HepG2 (cell line): Measurements from ENCODE around the gene DDAH1. TPM values are rescaled to one million over a fixed set of nuclear protein-coding genes. Genes with fewer than 3 reads are reported as not detected.

Source experiments
- AHR ChIP-seq: IDR thresholded peaks from 2 replicates; pipeline ENCODE4 v1.6.1; 2018; ENCODE audit warnings: missing genetic modification reagents, missing compliant biosample characterization
- ATF6 ChIP-seq: sonication (generic); formaldehyde crosslinking; conservative IDR thresholded peaks from 2 replicates; pipeline ENCODE4 v1.4.0; 2020; ENCODE audit warnings: missing genetic modification reagents
- CBX2 ChIP-seq, 2 experiments: fragments of 200-600 bp in 1 of 2; sonication (generic); formaldehyde crosslinking in 1 of 2; IDR thresholded peaks; 2 replicates each; pipeline versions ENCODE4 v1.7.0 to v1.8.1; 2018 to 2022; ENCODE audit warnings: low read depth in 2 of 2, low read length in 1 of 2, mild to moderate bottlenecking in 1 of 2, missing genetic modification reagents in 1 of 2
- GATAD2A ChIP-seq: IDR thresholded peaks from 2 replicates; pipeline ENCODE4 v1.6.1; 2016
- HOMEZ ChIP-seq: IDR thresholded peaks from 2 replicates; pipeline ENCODE4 v1.6.1; 2016; ENCODE audit warnings: low read depth
- MLLT10 ChIP-seq: sonication (generic); formaldehyde crosslinking; IDR thresholded peaks from 2 replicates; pipeline ENCODE4 v1.4.0; 2020; ENCODE audit warnings: missing genetic modification reagents
- NRL ChIP-seq: sonication (generic); formaldehyde crosslinking; IDR thresholded peaks from 2 replicates; pipeline ENCODE4 v1.5.0; 2020; ENCODE audit warnings: missing genetic modification reagents, mild to moderate bottlenecking, moderate library complexity, borderline replicate concordance
- ONECUT2 ChIP-seq: sonication (generic); formaldehyde crosslinking; IDR thresholded peaks from 2 replicates; pipeline ENCODE4 v1.4.0; 2020; ENCODE audit warnings: missing genetic modification reagents
- PRDM15 ChIP-seq: sonication (generic); formaldehyde crosslinking; IDR thresholded peaks from 2 replicates; pipeline ENCODE4 v1.4.0; 2020; ENCODE audit warnings: missing genetic modification reagents
- RAD21 ChIP-seq: fragments of 450-650 bp; formaldehyde crosslinking; IDR thresholded peaks from 2 replicates; pipeline ENCODE4 v1.5.0; 2020; ENCODE audit warnings: mild to moderate bottlenecking
- RFX1 ChIP-seq: fragments of 450-650 bp; IDR thresholded peaks from 2 replicates; pipeline ENCODE4 v1.6.1; 2017
- TEAD3 ChIP-seq: optimal IDR thresholded peaks from 2 replicates; pipeline ENCODE3; 2016; ENCODE audit warnings: borderline replicate concordance
- ZNF761 ChIP-seq: sonication (generic); formaldehyde crosslinking; conservative IDR thresholded peaks from 2 replicates; pipeline ENCODE4 v1.4.0; 2020; ENCODE audit warnings: mild to moderate bottlenecking, missing genetic modification reagents
- ZSCAN20 ChIP-seq: sonication (generic); formaldehyde crosslinking; IDR thresholded peaks from 2 replicates; pipeline ENCODE4 v1.4.0; 2020; ENCODE audit warnings: missing genetic modification reagents, mild to moderate bottlenecking, borderline replicate concordance
- ZSCAN29 ChIP-seq: sonication (generic); formaldehyde crosslinking; conservative IDR thresholded peaks from 2 replicates; pipeline ENCODE4 v1.4.0; 2020; ENCODE audit warnings: mild to moderate bottlenecking, missing genetic modification reagents
- polyA plus RNA-seq, 8 experiments: library from polyadenylated mRNA; depleted of rRNA in 3 of 8; stranded (reverse) in 7 of 8; unstranded in 1 of 8; fragments of >200 nt; fragmentation: Illumina TruSeq in 4 of 8; extraction: Trizol in 4 of 8; gene quantifications; 2 replicates each; pipeline versions ENCODE4 v1.2.1 to v1.2.3, GENCODE V29; 2011 to 2016; ENCODE audit warnings: low read depth in 4 of 8, missing spikeins in 1 of 8, mixed read lengths in 1 of 8; ENCODE audit not compliant: insufficient read depth in 1 of 8
- total RNA-seq, 5 experiments: library from RNA; depleted of rRNA; stranded (reverse); fragments of >200 nt; fragmentation: Illumina TruSeq; extraction: Trizol; gene quantifications; 2 replicates each; pipeline ENCODE4 v1.2.3, GENCODE V29; 2016; ENCODE audit warnings: low read depth in 1 of 5
- TF ChIP-seq, protein P1 (sequence below): sonication (generic); formaldehyde crosslinking; conservative IDR thresholded peaks from 2 replicates; pipeline ENCODE4 v1.8.0; 2022; ENCODE audit warnings: missing genetic modification reagents
- TF ChIP-seq, protein P2 (sequence below): sonication (generic); formaldehyde crosslinking; IDR thresholded peaks from 2 replicates; pipeline ENCODE4 v1.4.0; 2020; ENCODE audit warnings: mild to moderate bottlenecking, missing genetic modification reagents
- TF ChIP-seq, protein P3 (sequence below): sonication (generic); formaldehyde crosslinking; IDR thresholded peaks from 2 replicates; pipeline ENCODE4 v1.9.0; 2021; ENCODE audit warnings: missing genetic modification reagents, borderline replicate concordance

Gene DDAH1
- total and polyA plus RNA-seq, 2 of the 13 experiments (the other 11 are each of a cell fraction or from before 2014, with no cell fraction given), result 39.7 to 64.4 TPM

DNA sequence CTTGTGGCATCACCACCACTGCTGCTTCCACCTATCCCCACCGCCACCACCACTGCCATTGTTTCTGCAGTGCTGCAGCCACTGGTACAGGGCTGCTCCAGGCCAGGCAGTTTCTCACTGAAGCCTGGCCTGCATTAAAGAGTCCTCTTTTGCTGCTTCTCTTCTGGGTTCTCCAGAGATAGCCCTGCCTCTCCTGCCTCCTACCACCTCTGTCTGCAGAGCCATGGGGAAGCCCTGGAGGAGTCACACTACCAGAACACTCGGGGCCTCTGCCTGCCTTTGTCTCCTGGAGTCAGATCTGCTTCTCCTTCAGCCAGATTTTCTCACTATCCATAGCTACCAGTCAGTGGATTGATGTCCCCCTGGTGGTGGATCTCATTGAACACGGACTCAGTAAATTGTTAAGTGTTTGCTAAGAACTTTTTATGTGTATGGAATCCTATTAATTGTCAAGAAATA, 37.7 kb upstream of the DDAH1 start (continued):
- 0 out of 2 replicates have a peak, but pooled peaks have one; percentile 28 for TF ChIP-seq HOMEZ (CRISPR knock-in tag)
- peak; percentile 36; the same call in 1 of the 2 replicates for TF ChIP-seq RAD21 (CRISPR knock-in tag)
- TF ChIP-seq GATAD2A, result 0 out of 2 replicates have a peak, but pooled peaks have one; percentile 13
- TF ChIP-seq, protein P1, sequence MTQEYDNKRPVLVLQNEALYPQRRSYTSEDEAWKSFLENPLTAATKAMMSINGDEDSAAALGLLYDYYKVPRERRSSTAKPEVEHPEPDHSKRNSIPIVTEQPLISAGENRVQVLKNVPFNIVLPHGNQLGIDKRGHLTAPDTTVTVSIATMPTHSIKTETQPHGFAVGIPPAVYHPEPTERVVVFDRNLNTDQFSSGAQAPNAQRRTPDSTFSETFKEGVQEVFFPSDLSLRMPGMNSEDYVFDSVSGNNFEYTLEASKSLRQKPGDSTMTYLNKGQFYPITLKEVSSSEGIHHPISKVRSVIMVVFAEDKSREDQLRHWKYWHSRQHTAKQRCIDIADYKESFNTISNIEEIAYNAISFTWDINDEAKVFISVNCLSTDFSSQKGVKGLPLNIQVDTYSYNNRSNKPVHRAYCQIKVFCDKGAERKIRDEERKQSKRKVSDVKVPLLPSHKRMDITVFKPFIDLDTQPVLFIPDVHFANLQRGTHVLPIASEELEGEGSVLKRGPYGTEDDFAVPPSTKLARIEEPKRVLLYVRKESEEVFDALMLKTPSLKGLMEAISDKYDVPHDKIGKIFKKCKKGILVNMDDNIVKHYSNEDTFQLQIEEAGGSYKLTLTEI (CRISPR knock-in tag), result no peak
- TF ChIP-seq, protein P2, sequence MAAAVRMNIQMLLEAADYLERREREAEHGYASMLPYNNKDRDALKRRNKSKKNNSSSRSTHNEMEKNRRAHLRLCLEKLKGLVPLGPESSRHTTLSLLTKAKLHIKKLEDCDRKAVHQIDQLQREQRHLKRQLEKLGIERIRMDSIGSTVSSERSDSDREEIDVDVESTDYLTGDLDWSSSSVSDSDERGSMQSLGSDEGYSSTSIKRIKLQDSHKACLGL (CRISPR knock-in tag), result no peak
- TF ChIP-seq RFX1, result no peak
- TF ChIP-seq, protein P3, sequence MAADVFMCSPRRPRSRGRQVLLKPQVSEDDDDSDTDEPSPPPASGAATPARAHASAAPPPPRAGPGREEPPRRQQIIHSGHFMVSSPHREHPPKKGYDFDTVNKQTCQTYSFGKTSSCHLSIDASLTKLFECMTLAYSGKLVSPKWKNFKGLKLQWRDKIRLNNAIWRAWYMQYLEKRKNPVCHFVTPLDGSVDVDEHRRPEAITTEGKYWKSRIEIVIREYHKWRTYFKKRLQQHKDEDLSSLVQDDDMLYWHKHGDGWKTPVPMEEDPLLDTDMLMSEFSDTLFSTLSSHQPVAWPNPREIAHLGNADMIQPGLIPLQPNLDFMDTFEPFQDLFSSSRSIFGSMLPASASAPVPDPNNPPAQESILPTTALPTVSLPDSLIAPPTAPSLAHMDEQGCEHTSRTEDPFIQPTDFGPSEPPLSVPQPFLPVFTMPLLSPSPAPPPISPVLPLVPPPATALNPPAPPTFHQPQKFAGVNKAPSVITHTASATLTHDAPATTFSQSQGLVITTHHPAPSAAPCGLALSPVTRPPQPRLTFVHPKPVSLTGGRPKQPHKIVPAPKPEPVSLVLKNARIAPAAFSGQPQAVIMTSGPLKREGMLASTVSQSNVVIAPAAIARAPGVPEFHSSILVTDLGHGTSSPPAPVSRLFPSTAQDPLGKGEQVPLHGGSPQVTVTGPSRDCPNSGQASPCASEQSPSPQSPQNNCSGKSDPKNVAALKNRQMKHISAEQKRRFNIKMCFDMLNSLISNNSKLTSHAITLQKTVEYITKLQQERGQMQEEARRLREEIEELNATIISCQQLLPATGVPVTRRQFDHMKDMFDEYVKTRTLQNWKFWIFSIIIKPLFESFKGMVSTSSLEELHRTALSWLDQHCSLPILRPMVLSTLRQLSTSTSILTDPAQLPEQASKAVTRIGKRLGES (CRISPR knock-in tag), result no peak
- TF ChIP-seq ZSCAN20 (CRISPR knock-in tag), result no peak
- no peak for TF ChIP-seq ATF6 (CRISPR knock-in tag)
- TF ChIP-seq ZSCAN29, result no peak
- TF ChIP-seq TEAD3 (CRISPR knock-in tag), result peak; percentile 7
- no peak for TF ChIP-seq ONECUT2
- TF ChIP-seq MLLT10, result no peak
- no peak for TF ChIP-seq AHR (CRISPR knock-in tag)
- peak; percentile 93 for TF ChIP-seq PRDM15 (CRISPR knock-in tag)
- TF ChIP-seq ZNF761 (CRISPR knock-in tag), result no peak
- no peak for TF ChIP-seq CBX2 (IDR thresholded peaks at IDR 0.05; ENCODE audit: low read depth, low read length)
- TF ChIP-seq CBX2 (CRISPR knock-in tag; IDR thresholded peaks at IDR 0.05; ENCODE audit: low read depth), result no peak
- TF ChIP-seq NRL (CRISPR knock-in tag), result no peak
